ENCODE results near the gene GTF3A. TPM values are rescaled to one million over a fixed set of nuclear protein-coding genes. Genes with fewer than 3 reads are reported as not detected.

The GTF3A gene
- total and polyA plus RNA-seq, 7 donors = 141 to 285 (median 201) TPM

DNA sequence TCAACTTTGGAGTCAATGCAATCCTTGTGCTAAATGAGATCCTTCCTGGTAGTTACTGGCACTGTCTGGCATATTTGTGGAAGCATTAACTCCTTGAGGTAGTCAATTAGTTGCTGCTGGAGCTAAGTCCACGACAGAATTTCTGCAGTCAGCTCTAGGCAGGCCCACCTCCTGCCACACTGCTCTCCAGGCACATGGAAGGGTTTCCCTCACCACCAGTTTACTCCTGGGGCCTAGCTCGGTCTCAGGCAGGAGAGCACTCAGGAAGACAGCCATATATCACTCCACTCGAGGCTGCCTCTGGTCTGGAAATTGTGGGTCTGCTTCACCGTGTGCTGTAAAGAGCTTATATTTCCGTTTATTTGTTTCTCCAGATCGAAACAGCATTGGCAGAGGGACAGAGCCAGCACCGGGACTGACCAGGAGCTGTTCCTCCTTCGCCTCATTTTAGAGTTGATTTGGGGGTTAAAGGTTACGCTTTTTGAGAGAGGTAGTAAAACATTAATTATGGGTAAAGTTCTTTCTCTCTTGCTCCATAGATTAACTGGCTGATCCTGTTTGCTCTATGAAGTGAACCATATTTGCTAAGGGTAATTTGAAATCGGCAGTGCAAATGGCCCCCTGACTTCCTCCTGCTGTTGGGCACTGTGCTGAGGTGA lies 20.6 kb upstream of the GTF3A start:
- Histone ChIP-seq H3K9me3 (no peaks in the 10 kb centered on the region), H3K27me3 (ENCODE audit: insufficient read depth in 3 of 3, low read length in 2 of 3) (no peaks in the 10 kb centered on the region), H3K27ac (peak overlapping the region; percentile 21), H3K4me3 (no peak overlapping the region), H3K4me1 (no peaks in the 10 kb centered on the region), H3K36me3 (ENCODE audit: insufficient read depth in 1 of 2, low read depth in 1 of 2) (no peaks in the 10 kb centered on the region)
- DNase-seq (no peak), ATAC-seq (peak in 2 of 4 donors; percentile 11 to 19)
- WGBS, 3 donors = 63 to 66% (median 65%) methylated on average over 10 of the region's 10 CpGs
- TF ChIP-seq, protein P1, sequence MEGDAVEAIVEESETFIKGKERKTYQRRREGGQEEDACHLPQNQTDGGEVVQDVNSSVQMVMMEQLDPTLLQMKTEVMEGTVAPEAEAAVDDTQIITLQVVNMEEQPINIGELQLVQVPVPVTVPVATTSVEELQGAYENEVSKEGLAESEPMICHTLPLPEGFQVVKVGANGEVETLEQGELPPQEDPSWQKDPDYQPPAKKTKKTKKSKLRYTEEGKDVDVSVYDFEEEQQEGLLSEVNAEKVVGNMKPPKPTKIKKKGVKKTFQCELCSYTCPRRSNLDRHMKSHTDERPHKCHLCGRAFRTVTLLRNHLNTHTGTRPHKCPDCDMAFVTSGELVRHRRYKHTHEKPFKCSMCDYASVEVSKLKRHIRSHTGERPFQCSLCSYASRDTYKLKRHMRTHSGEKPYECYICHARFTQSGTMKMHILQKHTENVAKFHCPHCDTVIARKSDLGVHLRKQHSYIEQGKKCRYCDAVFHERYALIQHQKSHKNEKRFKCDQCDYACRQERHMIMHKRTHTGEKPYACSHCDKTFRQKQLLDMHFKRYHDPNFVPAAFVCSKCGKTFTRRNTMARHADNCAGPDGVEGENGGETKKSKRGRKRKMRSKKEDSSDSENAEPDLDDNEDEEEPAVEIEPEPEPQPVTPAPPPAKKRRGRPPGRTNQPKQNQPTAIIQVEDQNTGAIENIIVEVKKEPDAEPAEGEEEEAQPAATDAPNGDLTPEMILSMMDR (IDR thresholded peaks at IDR 0.05) = no peak
- intact Hi-C loops (cut with DNase I) = no loop called here

DNA sequence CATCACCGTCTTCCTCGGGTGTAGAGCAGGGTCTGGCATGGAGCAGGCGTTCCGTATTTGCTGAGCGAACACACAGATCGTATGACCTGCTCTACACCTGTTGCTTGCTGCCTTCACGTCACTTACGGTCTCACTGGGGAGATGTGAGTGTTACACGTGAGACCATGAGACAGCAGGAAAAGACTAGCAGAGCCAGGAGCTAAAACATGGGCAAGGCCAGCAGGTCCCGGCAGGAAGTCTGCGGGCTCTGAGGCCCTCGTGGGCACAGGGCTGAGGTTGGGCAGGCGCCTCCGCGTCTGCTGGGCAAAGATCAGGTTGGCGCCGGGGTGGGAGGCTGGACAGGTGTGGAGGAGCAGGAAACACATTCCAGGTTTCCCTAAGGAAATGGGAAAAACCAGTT lies 19.7 kb upstream of the GTF3A start:
- Histone ChIP-seq H3K27ac (peak overlapping the region; percentile 21), H3K36me3 (ENCODE audit: insufficient read depth in 1 of 2, low read depth in 1 of 2) (no peaks in the 10 kb centered on the region), H3K4me1 (no peaks in the 10 kb centered on the region), H3K4me3 (no peak overlapping the region), H3K9me3 (no peaks in the 10 kb centered on the region), H3K27me3 (ENCODE audit: insufficient read depth in 3 of 3, low read length in 2 of 3) (no peaks in the 10 kb centered on the region)
- intact Hi-C loops (cut with DNase I) = no loop called here
- TF ChIP-seq, protein P1 (IDR thresholded peaks at IDR 0.05) = no peak
- ATAC-seq = peak; percentile 46 to 71 (median 58)
- DNase-seq = no peak
- WGBS, 3 donors = 71 to 77% (median 75%) methylated on average over 17 of the region's 17 CpGs

DNA sequence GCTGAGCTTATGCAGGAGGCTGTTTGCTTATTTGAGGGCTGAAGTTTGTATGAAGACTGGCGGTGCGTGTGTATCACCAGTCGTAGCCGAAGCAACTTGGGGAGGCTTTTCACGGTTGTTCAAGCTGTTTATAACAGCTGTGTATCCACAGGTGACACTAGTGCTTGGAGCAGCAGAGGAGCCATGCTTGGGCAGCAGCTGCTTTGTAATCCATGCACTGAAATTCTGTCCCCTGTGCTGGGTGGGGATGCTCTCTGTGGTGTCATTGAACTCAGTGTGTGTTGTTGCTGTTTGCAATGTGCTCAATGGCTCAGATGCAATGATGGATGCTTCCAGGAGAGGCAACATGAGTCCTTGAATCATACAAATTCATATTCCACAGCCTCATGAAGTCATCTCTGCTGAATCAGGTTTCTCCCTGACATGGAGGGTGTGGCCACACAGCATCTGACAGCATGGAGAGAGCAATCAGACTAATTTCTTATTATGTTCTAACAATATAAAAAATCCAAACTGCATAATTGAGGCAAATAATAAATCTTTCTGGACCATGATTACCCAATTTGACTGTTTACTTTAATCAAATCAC lies 18.8 kb upstream of the GTF3A start:
- H3K4me1 ChIP-seq = no peaks in the 10 kb centered on the region
- WGBS, 3 donors = 53 to 73% (median 61%) methylated on average over 5 of the region's 5 CpGs

DNA sequence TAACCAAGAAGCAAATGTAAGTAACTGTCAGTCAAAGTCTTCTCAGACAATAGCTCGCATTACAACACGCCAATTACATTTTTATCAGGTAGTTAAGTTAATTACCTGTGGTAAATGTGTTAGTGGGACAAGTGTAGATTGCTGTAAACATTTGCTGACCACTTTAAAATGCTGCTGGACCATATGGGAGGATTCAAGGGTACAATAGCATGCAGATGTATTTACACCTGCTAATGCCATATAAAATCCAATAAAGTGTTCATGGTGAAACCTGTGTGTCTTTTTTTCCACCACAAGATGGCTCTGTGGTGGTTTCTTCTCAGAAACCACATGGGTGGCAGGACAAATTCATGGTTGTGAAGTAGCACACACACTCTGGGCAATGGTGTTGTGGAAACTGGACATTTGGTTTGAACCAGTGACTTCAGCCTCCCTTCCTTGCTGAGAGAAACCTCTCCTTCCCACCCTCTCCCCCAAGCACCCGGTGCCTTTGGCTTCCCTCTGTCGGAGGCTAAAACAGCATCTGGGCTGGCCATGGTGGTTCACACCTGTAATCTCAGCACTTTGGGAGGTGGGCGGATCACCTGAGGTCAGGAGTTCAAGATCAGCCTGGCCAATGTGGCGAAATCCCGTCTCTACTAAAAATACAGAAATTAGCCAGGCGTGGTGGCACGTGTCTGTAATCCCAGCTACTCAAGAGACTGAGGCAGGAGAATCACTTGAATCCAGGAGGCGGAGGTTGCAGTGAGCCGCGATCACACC lies 18.1 kb upstream of the GTF3A start:
- Histone ChIP-seq H3K36me3 (ENCODE audit: insufficient read depth in 1 of 2, low read depth in 1 of 2) (no peaks in the 10 kb centered on the region), H3K4me3 (no peak overlapping the region), H3K27ac (no peak overlapping the region), H3K9me3 (no peaks in the 10 kb centered on the region), H3K4me1 (no peaks in the 10 kb centered on the region), H3K27me3 (ENCODE audit: insufficient read depth in 3 of 3, low read length in 2 of 3) (no peaks in the 10 kb centered on the region)
- TF ChIP-seq, protein P1 (IDR thresholded peaks at IDR 0.05) = peak; percentile 63
- DNase-seq (no peak), ATAC-seq (peak; percentile 62 to 90 (median 70))
- WGBS, 3 donors = 82 to 90% (median 87%) methylated on average over 12 of the region's 12 CpGs
- intact Hi-C loops (cut with DNase I) = no loop called here

More for the DNA sequence above, 18.8 kb upstream of the GTF3A start:
- Histone ChIP-seq H3K36me3 (ENCODE audit: insufficient read depth in 1 of 2, low read depth in 1 of 2) (no peaks in the 10 kb centered on the region), H3K9me3 (no peaks in the 10 kb centered on the region), H3K27me3 (ENCODE audit: insufficient read depth in 3 of 3, low read length in 2 of 3) (no peaks in the 10 kb centered on the region), H3K27ac (peak overlapping the region; percentile 12), H3K4me3 (no peak overlapping the region)
- intact Hi-C loops (cut with DNase I) = no loop called here
- TF ChIP-seq, protein P1 (IDR thresholded peaks at IDR 0.05) = no peak
- DNase-seq = no peak
- peak; percentile 28 to 47 (median 35) for ATAC-seq
